Measurements from ENCODE around the gene PTPA.

Gene PTPA

GRCh38 chr9:129137292-129138143, 26.3 kb downstream of the PTPA start:
- DNase-seq (ENCODE audit: extremely low read depth, low read depth), result no peak
- no peak overlapping the region for H3K4me3 ChIP-seq (replicated peaks; ENCODE audit: low read depth, low read length)
- TF ChIP-seq CTCF (IDR thresholded peaks at IDR 0.05; ENCODE audit: low read depth, low read length, missing control alignments), result no peak

- no peak for TF ChIP-seq CTCF (IDR thresholded peaks at IDR 0.05; ENCODE audit: low read depth, low read length, missing control alignments)
- H3K4me3 ChIP-seq (replicated peaks; ENCODE audit: low read depth, low read length), result no peak overlapping the region
- no peak for DNase-seq (ENCODE audit: extremely low read depth, low read depth)
These were observed 26.9 kb downstream of the PTPA start for GRCh38 chr9:129138144-129138462.

GRCh38 chr9:129138476-129139232, 27.4 kb downstream of the PTPA start:
- no peak overlapping the region for H3K4me3 ChIP-seq (replicated peaks; ENCODE audit: low read depth, low read length)
- no peak for DNase-seq (ENCODE audit: extremely low read depth, low read depth)
- no peak for TF ChIP-seq CTCF (IDR thresholded peaks at IDR 0.05; ENCODE audit: low read depth, low read length, missing control alignments)

- peak; percentile 79 for TF ChIP-seq CTCF (IDR thresholded peaks at IDR 0.05; ENCODE audit: low read depth, low read length, missing control alignments)
- H3K4me3 ChIP-seq (replicated peaks; ENCODE audit: low read depth, low read length), result peak overlapping the region; percentile 62
- peak; percentile 87 for DNase-seq (ENCODE audit: extremely low read depth, low read depth)
These were observed 28.2 kb downstream of the PTPA start for GRCh38 chr9:129139233-129139992.

- TF ChIP-seq CTCF (IDR thresholded peaks at IDR 0.05; ENCODE audit: low read depth, low read length, missing control alignments), result no peak
- peak overlapping the region; percentile 62 for H3K4me3 ChIP-seq (replicated peaks; ENCODE audit: low read depth, low read length)
- peak; percentile 98 for DNase-seq (ENCODE audit: extremely low read depth, low read depth)
These were observed 28.8 kb downstream of the PTPA start for GRCh38 chr9:129139993-129140396.

- no peak for TF ChIP-seq CTCF (IDR thresholded peaks at IDR 0.05; ENCODE audit: low read depth, low read length, missing control alignments)
- peak overlapping the region; percentile 62 for H3K4me3 ChIP-seq (replicated peaks; ENCODE audit: low read depth, low read length)
- DNase-seq (ENCODE audit: extremely low read depth, low read depth), result no peak
These were observed 29.3 kb downstream of the PTPA start for GRCh38 chr9:129140397-129141065.

Measured in HFF-Myc (cell line).